GM19035 (cell line): Measurements from ENCODE around the gene MRPS27.

Experiments used
- ATAC-seq: cut with Tn5 transposase; IDR thresholded peaks from one replicate; pipeline ENCODE4 v1.9.1; 2021; ENCODE audit not compliant: unreplicated experiment

Gene MRPS27

GRCh38 chr5:72266862-72267261, 53.2 kb downstream of the MRPS27 start:
- no peak for ATAC-seq

- ATAC-seq = no peak
These were observed 54.8 kb downstream of the MRPS27 start for GRCh38 chr5:72265032-72265877.

- no peak for ATAC-seq
These were observed 63.5 kb downstream of the MRPS27 start for GRCh38 chr5:72256536-72256935.

- no peak for ATAC-seq
These were observed 64.4 kb downstream of the MRPS27 start for GRCh38 chr5:72255670-72256069.

GRCh38 chr5:72255237-72255636, 64.8 kb downstream of the MRPS27 start:
- no peak for ATAC-seq

- no peak for ATAC-seq
These were observed 67.4 kb downstream of the MRPS27 start for GRCh38 chr5:72252574-72253155.

- no peak for ATAC-seq
These were observed 68.0 kb downstream of the MRPS27 start for GRCh38 chr5:72252008-72252407.

GRCh38 chr5:72251386-72251785, 68.7 kb downstream of the MRPS27 start:
- ATAC-seq = no peak

GRCh38 chr5:72248410-72248981, 71.5 kb downstream of the MRPS27 start:
- ATAC-seq = no peak

GRCh38 chr5:72246954-72247442, 73.0 kb downstream of the MRPS27 start:
- ATAC-seq = no peak

GRCh38 chr5:72245951-72246532, 74.0 kb downstream of the MRPS27 start:
- no peak for ATAC-seq

- ATAC-seq = no peak
These were observed 74.5 kb downstream of the MRPS27 start for GRCh38 chr5:72245546-72245945.

GRCh38 chr5:72244862-72245371, 75.1 kb downstream of the MRPS27 start:
- ATAC-seq = peak; percentile 74

- ATAC-seq = no peak
These were observed 76.3 kb downstream of the MRPS27 start for GRCh38 chr5:72243706-72244105.

- ATAC-seq = no peak
These were observed 77.1 kb downstream of the MRPS27 start for GRCh38 chr5:72242796-72243475.

- ATAC-seq = no peak
These were observed 78.6 kb downstream of the MRPS27 start for GRCh38 chr5:72241346-72242003.

GRCh38 chr5:72238712-72239445, 81.2 kb downstream of the MRPS27 start:
- no peak for ATAC-seq

GRCh38 chr5:72237879-72238278, 82.2 kb downstream of the MRPS27 start:
- no peak for ATAC-seq

- ATAC-seq = no peak
These were observed 82.6 kb downstream of the MRPS27 start for GRCh38 chr5:72237415-72237814.

GRCh38 chr5:72235725-72236124, 84.3 kb downstream of the MRPS27 start:
- no peak for ATAC-seq
